Neuronal stem cell (in vitro differentiated cells): ENCODE measurements around the gene ZNF592.

Source experiments
- DNase-seq: peaks from one replicate; pipeline ENCODE4 v3.0.0-alpha.2; 2013; ENCODE audit warnings: low spot score
- H2AFZ ChIP-seq: one replicate; pipeline ENCODE4 v1.6.1; 2013; ENCODE audit warnings: mild to moderate bottlenecking, low read length, inconsistent platforms
- H2AK5ac ChIP-seq: 2 replicates; pipeline ENCODE4 v1.6.1; 2013; ENCODE audit warnings: low read depth, mild to moderate bottlenecking, inconsistent platforms, low read length, moderate library complexity, mixed read lengths
- H2BK120ac ChIP-seq: 2 replicates; pipeline ENCODE4 v1.6.1; 2013; ENCODE audit warnings: low read depth, mild to moderate bottlenecking, inconsistent platforms, low read length, moderate library complexity, mixed read lengths
- H2BK12ac ChIP-seq: one replicate; pipeline ENCODE4 v1.6.1; 2013; ENCODE audit warnings: low read length, inconsistent platforms
- H2BK15ac ChIP-seq: 2 replicates; pipeline ENCODE4 v1.6.1; 2013; ENCODE audit warnings: mild to moderate bottlenecking, low read length, inconsistent platforms, mixed read lengths
- H2BK5ac ChIP-seq: one replicate; pipeline ENCODE4 v1.6.1; 2013; ENCODE audit warnings: inconsistent platforms, mild to moderate bottlenecking, low read length, moderate library complexity
- H3K14ac ChIP-seq: one replicate; pipeline ENCODE4 v1.6.1; 2013; ENCODE audit warnings: low read length, inconsistent platforms
- H3K18ac ChIP-seq: 2 replicates; pipeline ENCODE4 v1.6.1; 2013; ENCODE audit warnings: low read length, inconsistent platforms
- H3K23ac ChIP-seq: 2 replicates; pipeline ENCODE4 v1.6.1; 2013; ENCODE audit warnings: low read depth, mild to moderate bottlenecking, mixed read lengths, low read length, inconsistent platforms; ENCODE audit not compliant: poor library complexity
- H3K27ac ChIP-seq: replicated peaks from 3 replicates; pipeline ENCODE4 v1.5.1; 2013; ENCODE audit warnings: low read length, inconsistent platforms
- H3K27me3 ChIP-seq, 3 experiments: 2 replicates each; pipeline ENCODE4 v1.6.1; 2013; ENCODE audit warnings: low read length in 3 of 3, mild to moderate bottlenecking in 2 of 3, inconsistent platforms in 1 of 3, low read depth in 1 of 3, mixed read lengths in 1 of 3, moderate library complexity in 1 of 3; ENCODE audit not compliant: control insufficient read depth in 3 of 3, insufficient read depth in 3 of 3
- H3K36me3 ChIP-seq, 2 donors: replicated peaks in 1 of 2; 2 replicates each; pipeline ENCODE4 v1.6.1; 2013; ENCODE audit warnings: low read length in 2 of 2; ENCODE audit not compliant: control insufficient read depth in 2 of 2, insufficient read depth in 2 of 2
- H3K4ac ChIP-seq: 2 replicates; pipeline ENCODE4 v1.6.1; 2013; ENCODE audit warnings: inconsistent platforms, mild to moderate bottlenecking, low read length, moderate library complexity
- H3K4me1 ChIP-seq, 2 donors: 1 replicate in 1 of 2; 2 replicates in 1 of 2; pipeline ENCODE4 v1.6.1; 2013; ENCODE audit warnings: low read length in 2 of 2, low read depth in 1 of 2; ENCODE audit not compliant: control insufficient read depth in 2 of 2, insufficient read depth in 1 of 2
- H3K4me2 ChIP-seq: one replicate; pipeline ENCODE4 v1.6.1; 2013; ENCODE audit warnings: mild to moderate bottlenecking, low read length, inconsistent platforms; ENCODE audit not compliant: insufficient read depth, poor library complexity, severe bottlenecking
- H3K4me3 ChIP-seq, 2 donors: 2 replicates each; pipeline ENCODE4 v1.5.1; 2013; ENCODE audit warnings: low read length in 2 of 2, mild to moderate bottlenecking in 2 of 2, inconsistent platforms in 1 of 2, moderate library complexity in 1 of 2
- H3K79me1 ChIP-seq: one replicate; pipeline ENCODE4 v1.6.1; 2013; ENCODE audit warnings: low read depth, mild to moderate bottlenecking, inconsistent platforms, low read length, moderate library complexity
- H3K9ac ChIP-seq: one replicate; pipeline ENCODE4 v1.6.1; 2013; ENCODE audit warnings: mild to moderate bottlenecking, low read depth, low read length, inconsistent platforms; ENCODE audit not compliant: poor library complexity
- H3K9me3 ChIP-seq, 2 donors: replicated peaks in 1 of 2; 2 replicates each; pipeline versions ENCODE3 to v1.6.1; 2013; ENCODE audit warnings: low read length in 2 of 2, mild to moderate bottlenecking in 2 of 2, inconsistent platforms in 1 of 2, low read depth in 1 of 2, mixed read lengths in 1 of 2, moderate library complexity in 1 of 2; ENCODE audit not compliant: control insufficient read depth in 2 of 2, insufficient read depth in 1 of 2
- H4K8ac ChIP-seq: one replicate; pipeline ENCODE4 v1.6.1; 2013; ENCODE audit warnings: low read depth, mild to moderate bottlenecking, inconsistent platforms, low read length, moderate library complexity
- H4K91ac ChIP-seq: one replicate; pipeline ENCODE4 v1.6.1; 2013; ENCODE audit warnings: low read length, low read depth, mild to moderate bottlenecking, inconsistent platforms; ENCODE audit not compliant: poor library complexity
- WGBS, 2 donors: extraction: QIAGEN DNeasy Blood & Tissue Kit; methylation state at CpG; one replicate each; pipeline ENCODE4 v1.1.7; 2013; ENCODE audit warnings: missing lambda C conversion rate in 2 of 2, mixed read lengths in 1 of 2; ENCODE audit not compliant: insufficient read length in 2 of 2, insufficient replicate concordance in 1 of 2; ENCODE audit errors: extremely low coverage in 2 of 2; 5-methylcytosine and 5-hydroxymethylcytosine counted together

The ZNF592 gene

GRCh38 chr15:84831028-84831427 is 82.6 kb downstream of the ZNF592 start:
- Histone ChIP-seq H4K91ac (no peak overlapping the region), H3K4me1 (no peaks in the 10 kb centered on the region), H2BK15ac (no peak overlapping the region), H3K14ac (no peak overlapping the region), H2AFZ (no peak overlapping the region), H2BK120ac (no peak overlapping the region), H3K18ac (no peak overlapping the region), H4K8ac (no peak overlapping the region), H3K4me2 (no peak overlapping the region), H3K9me3 (no peaks in the 10 kb centered on the region), H2BK12ac (no peak overlapping the region), H3K27ac (no peak overlapping the region), H3K36me3 (peaks cover 0 to 7% of the 10 kb centered on the region in 2 donors), H3K23ac (no peak overlapping the region), H3K4me3 (no peak overlapping the region), H3K9ac (no peak overlapping the region), H2BK5ac (no peak overlapping the region), H3K79me1 (no peaks in the 10 kb centered on the region), H3K27me3 (peaks cover 0 to 2% (median 0%) of the 10 kb centered on the region in 3 experiments), H3K4ac (no peak overlapping the region), H2AK5ac (no peak overlapping the region)
- no CpG with 5 or more reads among the region's 5 CpGs for WGBS, 2 donors
- DNase-seq = no peak

DNA sequence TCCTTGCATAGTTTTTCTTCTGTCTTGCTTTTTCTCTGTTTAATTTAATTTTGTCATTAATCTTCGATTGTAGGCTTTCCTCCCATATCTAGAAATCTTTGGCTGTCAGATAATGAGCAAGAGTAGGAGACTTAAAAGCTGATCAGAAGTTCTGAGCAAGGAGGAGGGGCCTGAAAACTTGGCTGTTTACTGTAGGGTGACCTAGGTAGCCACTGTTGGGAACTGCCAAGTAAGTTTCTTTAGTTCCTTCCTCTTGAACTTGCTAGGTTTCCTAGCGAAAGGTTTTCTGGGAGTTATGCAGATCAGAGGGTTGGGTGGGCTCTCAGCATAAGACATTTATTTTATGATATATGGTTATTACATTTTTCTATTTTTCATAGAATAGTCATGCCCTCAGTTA is 83.2 kb downstream of the ZNF592 start:
- no peak overlapping the region for H3K23ac ChIP-seq
- no peak overlapping the region for H2BK120ac ChIP-seq
- H3K18ac ChIP-seq = no peak overlapping the region
- no peak overlapping the region for H3K27ac ChIP-seq
- H3K36me3 ChIP-seq = peaks cover 0 to 7% of the 10 kb centered on the region in 2 donors
- no CpG with 5 or more reads among the region's 2 CpGs for WGBS, 2 donors
- H3K4me1 ChIP-seq = no peaks in the 10 kb centered on the region
- peaks cover 0 to 8% (median 0%) of the 10 kb centered on the region in 3 experiments for H3K27me3 ChIP-seq
- no peak overlapping the region for H2AFZ ChIP-seq
- no peak overlapping the region for H3K9ac ChIP-seq
- H2AK5ac ChIP-seq = no peak overlapping the region
- no peaks in the 10 kb centered on the region for H3K9me3 ChIP-seq
- no peak overlapping the region for H3K4me3 ChIP-seq
- no peak for DNase-seq
- no peak overlapping the region for H3K4me2 ChIP-seq
- H3K14ac ChIP-seq = no peak overlapping the region
- no peak overlapping the region for H2BK5ac ChIP-seq
- no peak overlapping the region for H4K91ac ChIP-seq
- no peak overlapping the region for H2BK15ac ChIP-seq
- no peaks in the 10 kb centered on the region for H3K79me1 ChIP-seq
- H2BK12ac ChIP-seq = no peak overlapping the region
- no peak overlapping the region for H3K4ac ChIP-seq
- no peak overlapping the region for H4K8ac ChIP-seq

DNA sequence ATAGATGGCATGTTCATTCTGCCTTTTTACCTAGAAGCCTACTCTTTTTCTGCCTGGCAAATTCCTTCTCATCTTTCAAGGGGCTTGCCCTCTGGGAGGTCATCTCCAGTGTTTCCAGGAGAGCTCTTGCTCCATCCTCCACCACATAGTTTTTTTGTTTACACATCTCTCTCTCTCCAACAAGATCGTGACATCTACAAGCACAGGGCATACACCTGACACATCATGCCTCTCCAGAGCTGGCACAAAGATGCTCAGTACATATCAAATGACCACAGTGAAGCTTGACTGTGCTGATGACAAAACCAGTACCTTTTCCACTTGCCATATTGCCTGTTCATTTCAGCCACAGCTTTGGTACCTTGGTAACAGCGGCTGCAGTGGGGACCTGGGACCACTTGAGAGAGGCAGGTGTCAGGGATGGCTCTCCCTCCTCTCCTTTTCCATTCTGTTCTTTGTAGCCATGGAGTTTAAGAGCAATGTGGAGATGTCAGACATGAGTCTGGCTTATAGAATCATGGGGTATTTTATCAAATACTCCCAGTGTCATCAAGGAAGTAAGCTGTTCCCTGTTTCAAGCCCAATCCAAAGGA is 84.2 kb downstream of the ZNF592 start:
- H3K9me3 ChIP-seq = no peaks in the 10 kb centered on the region
- H2BK5ac ChIP-seq = no peak overlapping the region
- no peak for DNase-seq
- H3K27me3 ChIP-seq = peaks cover 0 to 12% (median 0%) of the 10 kb centered on the region in 3 experiments
- no peak overlapping the region for H2AK5ac ChIP-seq
- H2BK15ac ChIP-seq = no peak overlapping the region
- no peak overlapping the region for H3K27ac ChIP-seq
- no peak overlapping the region for H2BK120ac ChIP-seq
- peaks cover 0 to 4% of the 10 kb centered on the region in 2 donors for H3K36me3 ChIP-seq
- no CpG with 5 or more reads among the region's 2 CpGs for WGBS, 2 donors
- H3K4ac ChIP-seq = no peak overlapping the region
- no peak overlapping the region for H2BK12ac ChIP-seq
- no peaks in the 10 kb centered on the region for H3K79me1 ChIP-seq
- H3K23ac ChIP-seq = no peak overlapping the region
- H2AFZ ChIP-seq = no peak overlapping the region
- no peak overlapping the region for H3K14ac ChIP-seq
- no peak overlapping the region for H3K18ac ChIP-seq
- no peaks in the 10 kb centered on the region for H3K4me1 ChIP-seq
- no peak overlapping the region for H3K4me3 ChIP-seq
- no peak overlapping the region for H3K4me2 ChIP-seq
- H4K8ac ChIP-seq = no peak overlapping the region
- H3K9ac ChIP-seq = no peak overlapping the region
- H4K91ac ChIP-seq = no peak overlapping the region

DNA sequence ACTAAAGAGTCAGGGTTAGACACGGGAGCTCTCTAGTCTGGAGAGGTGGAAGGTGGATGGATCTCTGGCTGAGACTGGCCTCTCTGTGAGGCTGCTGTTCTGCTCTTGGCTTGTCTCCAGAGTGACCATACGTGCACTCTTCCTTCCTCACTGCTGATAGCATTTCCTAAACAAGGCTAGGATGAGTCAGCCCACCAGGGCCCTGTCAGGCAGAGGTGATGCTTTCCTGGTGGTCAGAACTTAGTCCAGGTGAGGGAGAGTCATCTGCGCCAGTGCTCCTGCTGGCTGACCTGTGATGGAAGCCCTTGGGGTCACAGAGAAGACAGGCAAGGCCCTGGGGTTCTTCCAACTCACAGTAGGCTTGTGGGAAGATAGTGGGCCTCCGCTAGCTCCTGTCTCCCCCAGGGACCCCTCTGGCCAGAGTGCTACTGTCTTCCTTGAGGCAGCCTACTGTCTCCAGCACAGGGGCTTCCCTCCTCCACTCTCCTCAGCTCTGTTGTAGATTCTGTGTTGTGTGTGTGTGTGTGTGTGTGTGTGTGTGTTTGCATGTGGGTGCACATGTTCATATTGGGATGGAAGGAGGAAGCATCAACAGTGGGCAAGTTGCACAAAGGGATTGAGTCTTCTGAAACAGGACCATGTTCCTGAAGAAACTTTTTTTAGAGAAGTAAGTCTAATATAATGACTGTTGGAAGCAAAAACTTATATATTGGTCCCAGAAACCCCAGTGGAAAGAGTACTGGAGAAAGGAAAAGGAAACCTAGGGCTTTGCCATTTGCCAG is 85.2 kb downstream of the ZNF592 start:
- Histone ChIP-seq H3K27ac (no peak overlapping the region), H3K79me1 (no peaks in the 10 kb centered on the region), H3K9me3 (no peaks in the 10 kb centered on the region), H3K36me3 (peaks cover 0 to 4% of the 10 kb centered on the region in 2 donors), H2BK12ac (no peak overlapping the region), H2BK120ac (no peak overlapping the region), H3K18ac (no peak overlapping the region), H3K23ac (no peak overlapping the region), H2BK5ac (no peak overlapping the region), H4K91ac (no peak overlapping the region), H3K4me3 (no peak overlapping the region), H2AK5ac (no peak overlapping the region), H3K4me2 (no peak overlapping the region), H3K27me3 (peaks cover 0 to 19% (median 0%) of the 10 kb centered on the region in 3 experiments), H4K8ac (no peak overlapping the region), H3K4me1 (no peaks in the 10 kb centered on the region), H3K14ac (no peak overlapping the region), H3K9ac (no peak overlapping the region), H3K4ac (no peak overlapping the region), H2AFZ (no peak overlapping the region), H2BK15ac (no peak overlapping the region)
- no CpG with 5 or more reads among the region's 4 CpGs for WGBS, 2 donors
- DNase-seq = no peak
